H1 (cell line): ENCODE measurements around the gene KIF3B. TPM values are rescaled to one million over a fixed set of nuclear protein-coding genes. Genes with fewer than 3 reads are reported as not detected.

Experiments
- CTCF ChIA-PET: fragments of 300-600 bp; sonication (Branson Sonifier 250); formaldehyde crosslinking; loops from one replicate; lab custom pipeline; 2021; ENCODE audit not compliant: partially characterized antibody; lab: Charles Lee
- POLR2A ChIA-PET: fragments of 300-600 bp; sonication (Branson Sonifier 250); formaldehyde crosslinking; loops from one replicate; lab custom pipeline; 2021; ENCODE audit warnings: inconsistent platforms; ENCODE audit not compliant: partially characterized antibody; lab: Charles Lee
- DNase-seq, 2 experiments: peaks; one replicate each; pipeline versions ENCODE4 v3.0.0 to v3.0.0-alpha.2; 2010 to 2022; ENCODE audit warnings: low spot score in 2 of 2, low read depth in 1 of 2, mixed read lengths in 1 of 2
- FAIRE-seq: peaks from 2 replicates; lab custom pipeline; 2011; peaks lifted over from hg19 to GRCh38; lab: Jason Lieb, UNC
- H2AFZ ChIP-seq: 2 replicates; pipeline ENCODE4 v1.8.1; 2012; ENCODE audit warnings: low read length, inconsistent platforms
- H2AK5ac ChIP-seq: 2 replicates; pipeline ENCODE4 v1.6.1; 2013; ENCODE audit warnings: low read depth, low read length
- H2BK120ac ChIP-seq: replicated peaks from 2 replicates; pipeline ENCODE3; 2013; ENCODE audit warnings: low read depth, low read length, inconsistent platforms
- H2BK12ac ChIP-seq: 2 replicates; pipeline ENCODE4 v1.6.1; 2013; ENCODE audit warnings: low read depth, low read length
- H2BK15ac ChIP-seq: 2 replicates; pipeline ENCODE4 v1.6.1; 2013; ENCODE audit warnings: low read length
- H2BK20ac ChIP-seq: 2 replicates; pipeline ENCODE4 v1.6.1; 2013; ENCODE audit warnings: low read length
- H2BK5ac ChIP-seq: 2 replicates; pipeline ENCODE4 v1.6.1; 2013; ENCODE audit warnings: low read depth, low read length
- H3K14ac ChIP-seq: 2 replicates; pipeline ENCODE4 v1.6.1; 2013; ENCODE audit warnings: inconsistent platforms; ENCODE audit not compliant: insufficient read length
- H3K18ac ChIP-seq: 2 replicates; pipeline ENCODE4 v1.6.1; 2013; ENCODE audit warnings: low read length; ENCODE audit errors: extremely low read depth
- H3K23ac ChIP-seq: 2 replicates; pipeline ENCODE4 v1.6.1; 2013; ENCODE audit warnings: inconsistent platforms; ENCODE audit not compliant: insufficient read length
- H3K23me2 ChIP-seq: 2 replicates; pipeline ENCODE4 v1.6.1; 2013; ENCODE audit warnings: low read depth, low read length
- H3K27ac ChIP-seq: 2 replicates; pipeline ENCODE4 v1.6.1; 2011; ENCODE audit warnings: low read depth, low read length, inconsistent platforms
- H3K27me3 ChIP-seq, 4 experiments: replicated peaks in 1 of 4; 1 replicate in 1 of 4; 2 replicates in 3 of 4; pipeline versions ENCODE4 v1.6.1 to v1.8.1; 2011 to 2013; ENCODE audit warnings: low read length in 3 of 4, mild to moderate bottlenecking in 3 of 4, inconsistent platforms in 2 of 4, mixed read lengths in 2 of 4, moderate library complexity in 1 of 4; ENCODE audit not compliant: control insufficient read depth in 3 of 4, insufficient read depth in 3 of 4; ENCODE audit errors: extremely low read depth in 1 of 4
- H3K36me3 ChIP-seq, 4 experiments: 2 replicates each; pipeline versions ENCODE4 v1.6.1 to v1.8.1; 2011 to 2013; ENCODE audit warnings: mild to moderate bottlenecking in 4 of 4, low read length in 3 of 4, moderate library complexity in 2 of 4, control low read depth in 1 of 4, inconsistent platforms in 1 of 4; ENCODE audit not compliant: insufficient read depth in 4 of 4, control insufficient read depth in 2 of 4
- H3K4ac ChIP-seq: replicated peaks from 2 replicates; pipeline ENCODE3; 2013; ENCODE audit warnings: low read length, low read depth, mixed read lengths, inconsistent platforms; ENCODE audit not compliant: insufficient read length
- H3K4me1 ChIP-seq, 4 experiments: replicated peaks in 1 of 4; 1 replicate in 1 of 4; 2 replicates in 3 of 4; pipeline versions ENCODE4 v1.6.1 to v1.8.1; 2011 to 2013; ENCODE audit warnings: low read length in 3 of 4, inconsistent platforms in 2 of 4, mixed read lengths in 1 of 4; ENCODE audit not compliant: insufficient read depth in 4 of 4, control insufficient read depth in 3 of 4
- H3K4me2 ChIP-seq, 2 experiments: 2 replicates each; pipeline versions ENCODE4 v1.6.1 to v1.8.1; 2011 to 2013; ENCODE audit warnings: low read depth in 2 of 2, low read length in 2 of 2, control low read depth in 1 of 2, inconsistent platforms in 1 of 2, mild to moderate bottlenecking in 1 of 2; ENCODE audit not compliant: insufficient read depth in 1 of 2
- H3K4me3 ChIP-seq, 4 experiments: fragments of 200-600, 300-600 bp in 1 of 4; sonication (generic), shearing (Covaris generic), sonication (Bioruptor Twin) in 1 of 4; 2 replicates each; pipeline versions ENCODE4 v1.5.1 to v1.8.1; 2011 to 2016; ENCODE audit warnings: low read length in 4 of 4, low read depth in 3 of 4, control low read depth in 2 of 4, inconsistent platforms in 2 of 4, mild to moderate bottlenecking in 2 of 4, mixed read lengths in 1 of 4, moderate library complexity in 1 of 4; ENCODE audit not compliant: insufficient read depth in 2 of 4; ENCODE audit errors: extremely low read depth in 1 of 4
- H3K56ac ChIP-seq: replicated peaks from 2 replicates; pipeline ENCODE3; 2013; ENCODE audit warnings: low read depth, mild to moderate bottlenecking, mixed read lengths, low read length, inconsistent platforms; ENCODE audit not compliant: insufficient read length
- H3K79me1 ChIP-seq: 2 replicates; pipeline ENCODE4 v1.6.1; 2013; ENCODE audit warnings: low read depth, low read length, control low read depth
- H3K79me2 ChIP-seq, 2 experiments: 2 replicates each; pipeline versions ENCODE4 v1.6.1 to v1.8.1; 2012 to 2013; ENCODE audit warnings: low read length in 2 of 2, mild to moderate bottlenecking in 2 of 2, inconsistent platforms in 1 of 2; ENCODE audit not compliant: insufficient read depth in 2 of 2, control insufficient read depth in 1 of 2
- H3K9ac ChIP-seq, 4 experiments: replicated peaks in 1 of 4; 1 replicate in 1 of 4; 2 replicates in 3 of 4; pipeline versions ENCODE4 v1.6.1 to v1.8.1; 2011 to 2013; ENCODE audit warnings: low read depth in 3 of 4, low read length in 3 of 4, control low read depth in 2 of 4, mild to moderate bottlenecking in 2 of 4, moderate library complexity in 2 of 4, inconsistent platforms in 1 of 4; ENCODE audit errors: extremely low read depth in 1 of 4
- H3K9me3 ChIP-seq, 2 experiments: 2 replicates each; pipeline versions ENCODE4 v1.6.1 to v1.8.1; 2012 to 2013; ENCODE audit warnings: mild to moderate bottlenecking in 2 of 2, moderate library complexity in 2 of 2, control low read depth in 1 of 2, inconsistent platforms in 1 of 2, low read depth in 1 of 2, low read length in 1 of 2, mixed read lengths in 1 of 2; ENCODE audit not compliant: insufficient read depth in 2 of 2
- H4K20me1 ChIP-seq, 2 experiments: replicated peaks in 1 of 2; 2 replicates each; pipeline versions ENCODE3 to v1.8.1; 2011 to 2013; ENCODE audit warnings: inconsistent platforms in 2 of 2, low read length in 2 of 2, mild to moderate bottlenecking in 1 of 2; ENCODE audit not compliant: insufficient read depth in 2 of 2, control insufficient read depth in 1 of 2
- H4K5ac ChIP-seq: 2 replicates; pipeline ENCODE4 v1.6.1; 2013; ENCODE audit warnings: low read length, low read depth, mixed read lengths, inconsistent platforms; ENCODE audit not compliant: insufficient read length
- H4K8ac ChIP-seq: 2 replicates; pipeline ENCODE4 v1.8.0; 2013; ENCODE audit warnings: mild to moderate bottlenecking, moderate library complexity, low read length, inconsistent platforms; ENCODE audit not compliant: insufficient read depth; ENCODE audit errors: extremely low read depth
- H4K91ac ChIP-seq: replicated peaks from 2 replicates; pipeline ENCODE3; 2013; ENCODE audit warnings: low read length, mixed read lengths, inconsistent platforms; ENCODE audit not compliant: insufficient read length
- EGR1 ChIP-seq: IDR thresholded peaks from 2 replicates; pipeline ENCODE4 v1.6.1; 2011; ENCODE audit warnings: low read depth, low read length, borderline replicate concordance
- KDM1A ChIP-seq: fragments of 200-600, 300-600 bp; sonication (generic); IDR thresholded peaks from 2 replicates; pipeline ENCODE4 v1.7.1; 2016; ENCODE audit warnings: mild to moderate bottlenecking, low read length, borderline replicate concordance
- NANOG ChIP-seq: IDR thresholded peaks from 2 replicates; pipeline ENCODE4 v1.6.1; 2011; ENCODE audit warnings: low read length, low read depth, mild to moderate bottlenecking, inconsistent platforms; ENCODE audit not compliant: insufficient read depth, poor library complexity, severe bottlenecking
- NRF1 ChIP-seq: IDR thresholded peaks from 2 replicates; pipeline ENCODE4 v1.6.1; 2011; ENCODE audit warnings: mild to moderate bottlenecking, low read depth, low read length, improper control_type of control experiment
- POLR2AphosphoS5 ChIP-seq: IDR thresholded peaks from 2 replicates; pipeline ENCODE4 v1.6.1; 2011; ENCODE audit warnings: low read depth, low read length
- SAP30 ChIP-seq: fragments of 300-600 bp; sonication (generic); IDR thresholded peaks from 2 replicates; pipeline ENCODE4 v1.7.1; 2012; ENCODE audit warnings: low read length, moderate library complexity, mild to moderate bottlenecking, inconsistent platforms; ENCODE audit not compliant: insufficient read depth, insufficient replicate concordance
- WGBS, 2 experiments: shearing (Covaris generic) in 1 of 2; methylation state at CpG; one replicate each; pipeline versions ENCODE4 v1.1.6 to v1.1.7; 2013 to 2015; ENCODE audit warnings: low lambda C conversion rate in 2 of 2, mixed read lengths in 2 of 2, inconsistent platforms in 1 of 2, low coverage in 1 of 2, missing lambda C conversion rate in 1 of 2; ENCODE audit not compliant: insufficient replicate concordance in 2 of 2, insufficient coverage in 1 of 2, insufficient read length in 1 of 2; ENCODE audit errors: extremely low coverage in 1 of 2, missing lambda C conversion rate in 1 of 2; 5-methylcytosine and 5-hydroxymethylcytosine counted together
- polyA plus RNA-seq, 7 experiments: library from polyadenylated mRNA; depleted of rRNA in 3 of 7; stranded (reverse) in 5 of 7; unstranded in 2 of 7; fragments of >200 nt in 5 of 7; fragments of 200-250 nt in 2 of 7; gene quantifications; 1 replicate in 5 of 7; 2 replicates in 1 of 7; 4 replicates in 1 of 7; pipeline versions ENCODE4 v1.2.1 to v1.2.3, GENCODE V29; 2011 to 2013; ENCODE audit warnings: missing spikeins in 2 of 7, mixed read lengths in 2 of 7
- total RNA-seq: library from RNA; stranded (reverse); fragmentation: NEBNext Ultra II Directional; extraction: Animal tissue kit (Norgen Biotek cat#: 25700); gene quantifications from 2 replicates; pipeline ENCODE4 v1.2.1, GENCODE V29; 2021

The KIF3B gene
- total and polyA plus RNA-seq, 2 of the 8 experiments (the other 6 are each of a cell fraction or from before 2014, with no cell fraction given): 10.1 to 22.4 TPM

DNA sequence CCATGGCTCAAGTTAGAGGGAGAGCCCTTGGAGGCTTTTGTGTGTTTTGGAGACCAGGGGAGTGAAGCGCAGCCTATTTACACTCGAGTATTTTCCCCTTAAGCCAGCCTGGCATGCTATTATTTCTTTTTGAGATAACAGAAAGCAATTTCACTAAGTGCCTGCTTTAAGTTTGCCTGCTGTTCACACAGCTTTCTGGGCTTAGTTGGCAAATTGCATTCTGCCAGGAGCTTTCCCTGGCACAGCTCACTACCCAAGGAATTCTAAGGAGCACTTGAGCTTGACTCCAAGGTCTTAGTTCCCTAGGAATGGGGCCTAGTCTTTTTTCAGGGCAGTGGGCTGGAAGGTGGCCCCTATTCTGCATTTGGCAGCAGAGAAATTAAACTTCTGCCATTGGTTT is 61.7 kb downstream of the KIF3B start:
- FAIRE-seq: no peak
- Histone ChIP-seq H3K9ac (no peak overlapping the region), H3K23me2 (no peaks in the 10 kb centered on the region), H2BK15ac (no peak overlapping the region), H3K79me2 (no peaks in the 10 kb centered on the region), H3K27me3 (no peaks in the 10 kb centered on the region), H3K27ac (no peak overlapping the region), H4K5ac (no peak overlapping the region), H3K23ac (no peak overlapping the region), H2AFZ (no peak overlapping the region), H2BK12ac (no peak overlapping the region), H3K18ac (no peak overlapping the region), H4K8ac (no peak overlapping the region), H2BK20ac (no peak overlapping the region), H3K4me2 (no peak overlapping the region), H3K4ac (peak overlapping the region; percentile 15), H2BK120ac (no peak overlapping the region), H3K4me3 (no peak overlapping the region), H3K56ac (no peak overlapping the region), H3K36me3 (no peaks in the 10 kb centered on the region), H2AK5ac (no peak overlapping the region), H4K20me1 (no peaks in the 10 kb centered on the region), H2BK5ac (no peak overlapping the region), H3K9me3 (no peaks in the 10 kb centered on the region), H4K91ac (no peak overlapping the region), H3K14ac (no peak overlapping the region), H3K4me1 (no peaks in the 10 kb centered on the region; a peak in 1 of 7 replicates), H3K79me1 (no peaks in the 10 kb centered on the region)
- no peak for TF ChIP-seq POLR2AphosphoS5
- TF ChIP-seq SAP30: no peak
- TF ChIP-seq NANOG: no peak
- TF ChIP-seq KDM1A: no peak
- no peak for TF ChIP-seq NRF1
- TF ChIP-seq EGR1: no peak
- CTCF ChIA-PET: interaction anchor here (1.4 to 3.7 kb wide), 3 partner anchors 12 to 103 kb away, joined by 3 to 14 read pairs (median 3); no protein-coding TSS in a partner anchor
- POLR2A ChIA-PET: interaction anchor here (1.7 kb wide), 1 partner anchor 15 kb away, joined by 3 read pairs; no protein-coding TSS in a partner anchor
- no peak for DNase-seq
- 86% methylated on average over 2 of the region's 2 CpGs; no CpG with 5 or more reads in 1 of the 2 experiments for WGBS, 2 experiments
